Liver (tissue), 3 donors: ENCODE results near the gene MORN4.

ENCODE experiments used
- FOXA2 ChIP-seq: IDR thresholded peaks from 2 replicates; pipeline ENCODE4 v1.6.1; 2016; ENCODE audit warnings: antibody characterized with exemption
- GABPA ChIP-seq, 2 donors: IDR thresholded peaks in 1 of 2; conservative IDR thresholded peaks in 1 of 2; 2 replicates each; pipeline ENCODE4 v1.6.1; 2016; ENCODE audit warnings: antibody characterized with exemption in 2 of 2, mild to moderate bottlenecking in 1 of 2, moderate library complexity in 1 of 2
- HNF4G ChIP-seq: IDR thresholded peaks from 2 replicates; pipeline ENCODE4 v1.6.1; 2016; ENCODE audit warnings: antibody characterized with exemption
- NR2F2 ChIP-seq: IDR thresholded peaks from 2 replicates; pipeline ENCODE4 v1.6.1; 2016; ENCODE audit warnings: antibody characterized with exemption
- RAD21 ChIP-seq, 2 donors: IDR thresholded peaks; 2 replicates each; pipeline ENCODE4 v1.6.1; 2016; ENCODE audit warnings: antibody characterized with exemption in 2 of 2, mild to moderate bottlenecking in 2 of 2
- RXRA ChIP-seq, 2 donors: IDR thresholded peaks; 2 replicates each; pipeline ENCODE4 v1.6.1; 2017 to 2018; ENCODE audit warnings: antibody characterized with exemption in 2 of 2, mild to moderate bottlenecking in 1 of 2
- SP1 ChIP-seq: IDR thresholded peaks from 2 replicates; pipeline ENCODE4 v1.6.1; 2018; ENCODE audit warnings: antibody characterized with exemption, mild to moderate bottlenecking
- TAF1 ChIP-seq: conservative IDR thresholded peaks from 2 replicates; pipeline ENCODE4 v1.6.1; 2016; ENCODE audit warnings: antibody characterized with exemption, mild to moderate bottlenecking
- TF ChIP-seq, protein P1 (sequence below): fragments of 150-350 bp; IDR thresholded peaks from 2 replicates; pipeline ENCODE4 v1.5.1; 2017; ENCODE audit warnings: improper control_type of control experiment, low read depth, low read length; ENCODE audit not compliant: missing input control
- TF ChIP-seq, protein P2 (sequence below): IDR thresholded peaks from 2 replicates; pipeline ENCODE4 v1.6.1; 2016; ENCODE audit warnings: antibody characterized with exemption
- TF ChIP-seq, protein P3 (sequence below): IDR thresholded peaks from 2 replicates; pipeline ENCODE4 v1.6.1; 2016; ENCODE audit warnings: antibody characterized with exemption, mild to moderate bottlenecking
- donor health status: healthy.
- donor health status: healthy.

DNA sequence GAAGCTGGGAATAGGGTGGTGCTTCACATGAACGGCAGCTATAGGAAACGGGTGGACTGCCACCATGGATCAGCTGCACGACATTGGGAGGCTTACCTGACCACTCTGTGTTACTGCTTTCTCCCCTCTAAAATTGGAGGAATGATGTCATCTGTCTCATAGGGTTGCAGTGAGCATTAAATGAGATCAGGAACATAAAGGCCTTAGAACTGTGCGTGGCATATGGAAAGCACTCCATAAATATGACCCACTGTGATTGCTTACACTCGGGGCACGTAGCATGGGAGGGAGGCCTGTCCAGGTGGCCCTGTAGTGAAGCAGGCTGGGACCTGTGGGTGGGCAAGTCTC lies 34.1 kb downstream of the MORN4 start:
- TF ChIP-seq, protein P1, sequence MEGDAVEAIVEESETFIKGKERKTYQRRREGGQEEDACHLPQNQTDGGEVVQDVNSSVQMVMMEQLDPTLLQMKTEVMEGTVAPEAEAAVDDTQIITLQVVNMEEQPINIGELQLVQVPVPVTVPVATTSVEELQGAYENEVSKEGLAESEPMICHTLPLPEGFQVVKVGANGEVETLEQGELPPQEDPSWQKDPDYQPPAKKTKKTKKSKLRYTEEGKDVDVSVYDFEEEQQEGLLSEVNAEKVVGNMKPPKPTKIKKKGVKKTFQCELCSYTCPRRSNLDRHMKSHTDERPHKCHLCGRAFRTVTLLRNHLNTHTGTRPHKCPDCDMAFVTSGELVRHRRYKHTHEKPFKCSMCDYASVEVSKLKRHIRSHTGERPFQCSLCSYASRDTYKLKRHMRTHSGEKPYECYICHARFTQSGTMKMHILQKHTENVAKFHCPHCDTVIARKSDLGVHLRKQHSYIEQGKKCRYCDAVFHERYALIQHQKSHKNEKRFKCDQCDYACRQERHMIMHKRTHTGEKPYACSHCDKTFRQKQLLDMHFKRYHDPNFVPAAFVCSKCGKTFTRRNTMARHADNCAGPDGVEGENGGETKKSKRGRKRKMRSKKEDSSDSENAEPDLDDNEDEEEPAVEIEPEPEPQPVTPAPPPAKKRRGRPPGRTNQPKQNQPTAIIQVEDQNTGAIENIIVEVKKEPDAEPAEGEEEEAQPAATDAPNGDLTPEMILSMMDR = no peak
- TF ChIP-seq NR2F2 = no peak
- no peak for TF ChIP-seq RAD21 (IDR thresholded peaks at IDR 0.05)
- TF ChIP-seq HNF4G = no peak
- TF ChIP-seq, protein P2, sequence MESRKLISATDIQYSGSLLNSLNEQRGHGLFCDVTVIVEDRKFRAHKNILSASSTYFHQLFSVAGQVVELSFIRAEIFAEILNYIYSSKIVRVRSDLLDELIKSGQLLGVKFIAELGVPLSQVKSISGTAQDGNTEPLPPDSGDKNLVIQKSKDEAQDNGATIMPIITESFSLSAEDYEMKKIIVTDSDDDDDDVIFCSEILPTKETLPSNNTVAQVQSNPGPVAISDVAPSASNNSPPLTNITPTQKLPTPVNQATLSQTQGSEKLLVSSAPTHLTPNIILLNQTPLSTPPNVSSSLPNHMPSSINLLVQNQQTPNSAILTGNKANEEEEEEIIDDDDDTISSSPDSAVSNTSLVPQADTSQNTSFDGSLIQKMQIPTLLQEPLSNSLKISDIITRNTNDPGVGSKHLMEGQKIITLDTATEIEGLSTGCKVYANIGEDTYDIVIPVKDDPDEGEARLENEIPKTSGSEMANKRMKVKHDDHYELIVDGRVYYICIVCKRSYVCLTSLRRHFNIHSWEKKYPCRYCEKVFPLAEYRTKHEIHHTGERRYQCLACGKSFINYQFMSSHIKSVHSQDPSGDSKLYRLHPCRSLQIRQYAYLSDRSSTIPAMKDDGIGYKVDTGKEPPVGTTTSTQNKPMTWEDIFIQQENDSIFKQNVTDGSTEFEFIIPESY = no peak
- TF ChIP-seq SP1 = no peak
- TF ChIP-seq GABPA (IDR thresholded peaks at IDR 0.05 in 1 of 2, conservative IDR thresholded peaks at IDR 0.05 in 1 of 2) = no peak
- TF ChIP-seq RXRA (IDR thresholded peaks at IDR 0.05) = no peak
- TF ChIP-seq TAF1 = no peak
- TF ChIP-seq FOXA2 = no peak
- TF ChIP-seq, protein P3, sequence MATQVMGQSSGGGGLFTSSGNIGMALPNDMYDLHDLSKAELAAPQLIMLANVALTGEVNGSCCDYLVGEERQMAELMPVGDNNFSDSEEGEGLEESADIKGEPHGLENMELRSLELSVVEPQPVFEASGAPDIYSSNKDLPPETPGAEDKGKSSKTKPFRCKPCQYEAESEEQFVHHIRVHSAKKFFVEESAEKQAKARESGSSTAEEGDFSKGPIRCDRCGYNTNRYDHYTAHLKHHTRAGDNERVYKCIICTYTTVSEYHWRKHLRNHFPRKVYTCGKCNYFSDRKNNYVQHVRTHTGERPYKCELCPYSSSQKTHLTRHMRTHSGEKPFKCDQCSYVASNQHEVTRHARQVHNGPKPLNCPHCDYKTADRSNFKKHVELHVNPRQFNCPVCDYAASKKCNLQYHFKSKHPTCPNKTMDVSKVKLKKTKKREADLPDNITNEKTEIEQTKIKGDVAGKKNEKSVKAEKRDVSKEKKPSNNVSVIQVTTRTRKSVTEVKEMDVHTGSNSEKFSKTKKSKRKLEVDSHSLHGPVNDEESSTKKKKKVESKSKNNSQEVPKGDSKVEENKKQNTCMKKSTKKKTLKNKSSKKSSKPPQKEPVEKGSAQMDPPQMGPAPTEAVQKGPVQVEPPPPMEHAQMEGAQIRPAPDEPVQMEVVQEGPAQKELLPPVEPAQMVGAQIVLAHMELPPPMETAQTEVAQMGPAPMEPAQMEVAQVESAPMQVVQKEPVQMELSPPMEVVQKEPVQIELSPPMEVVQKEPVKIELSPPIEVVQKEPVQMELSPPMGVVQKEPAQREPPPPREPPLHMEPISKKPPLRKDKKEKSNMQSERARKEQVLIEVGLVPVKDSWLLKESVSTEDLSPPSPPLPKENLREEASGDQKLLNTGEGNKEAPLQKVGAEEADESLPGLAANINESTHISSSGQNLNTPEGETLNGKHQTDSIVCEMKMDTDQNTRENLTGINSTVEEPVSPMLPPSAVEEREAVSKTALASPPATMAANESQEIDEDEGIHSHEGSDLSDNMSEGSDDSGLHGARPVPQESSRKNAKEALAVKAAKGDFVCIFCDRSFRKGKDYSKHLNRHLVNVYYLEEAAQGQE = no peak
